ENCODE results near the gene GOSR1.

- TF ChIP-seq CTCF (IDR thresholded peaks at IDR 0.05): no peak
- TF ChIP-seq POLR2A (IDR thresholded peaks at IDR 0.05): no peak
These were observed 6.0 kb downstream of the GOSR1 start for GRCh38 chr17:30483159-30483558.

Data from Peyer's patch (tissue), 4 donors.